Measurements from ENCODE around the gene CTTNBP2.
"Not testable (repeated sequence)": the region's sequence is repeated elsewhere in the genome, so short reads cannot be mapped to it uniquely, and the experiment has no call there.

The CTTNBP2 gene

GRCh38 chr7:117728890-117729624 lies 144.2 kb downstream of the CTTNBP2 start:
- DNase-seq, result no peak

DNA sequence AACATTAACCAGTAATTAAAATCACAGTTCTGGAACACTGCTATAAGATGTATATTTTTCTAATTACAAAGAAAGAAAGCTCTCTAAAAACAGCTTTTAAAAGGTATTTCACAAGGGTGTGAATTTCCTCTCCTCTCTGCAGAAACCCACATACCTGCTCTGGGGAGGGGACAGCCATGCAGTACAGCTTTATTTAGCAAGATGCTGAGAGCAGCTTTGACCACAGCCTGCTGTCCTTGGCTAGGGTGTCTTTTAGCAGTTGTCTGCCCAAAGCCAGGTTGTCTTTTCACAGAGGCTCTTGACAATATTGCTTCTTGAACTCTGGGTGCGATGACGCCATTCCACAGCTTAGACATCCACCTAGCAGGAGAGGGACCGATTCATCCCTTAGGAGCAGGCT lies 148.3 kb downstream of the CTTNBP2 start:
- DNase-seq, result no peak

DNA sequence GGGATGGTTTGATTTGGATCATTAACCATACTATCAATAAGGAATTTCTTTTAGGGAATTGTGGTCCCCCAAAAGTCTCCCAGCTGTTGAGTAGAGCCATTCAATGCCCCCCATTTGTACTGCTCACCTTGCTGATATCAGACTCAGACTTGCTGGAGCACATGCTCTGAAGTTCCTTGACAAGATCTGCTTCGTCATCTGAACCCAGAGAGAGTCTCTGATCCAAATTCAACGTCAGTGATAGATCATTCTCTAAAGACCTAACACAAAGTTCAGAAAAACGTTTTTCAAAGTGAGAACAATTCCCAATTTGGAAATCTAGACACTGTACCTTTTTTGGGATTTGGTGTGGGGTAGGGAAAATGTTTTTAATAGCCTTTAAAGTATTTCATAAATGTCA lies 153.9 kb downstream of the CTTNBP2 start:
- DNase-seq, result no peak

GRCh38 chr7:117718116-117718835 lies 155.0 kb downstream of the CTTNBP2 start:
- DNase-seq, result no peak

DNA sequence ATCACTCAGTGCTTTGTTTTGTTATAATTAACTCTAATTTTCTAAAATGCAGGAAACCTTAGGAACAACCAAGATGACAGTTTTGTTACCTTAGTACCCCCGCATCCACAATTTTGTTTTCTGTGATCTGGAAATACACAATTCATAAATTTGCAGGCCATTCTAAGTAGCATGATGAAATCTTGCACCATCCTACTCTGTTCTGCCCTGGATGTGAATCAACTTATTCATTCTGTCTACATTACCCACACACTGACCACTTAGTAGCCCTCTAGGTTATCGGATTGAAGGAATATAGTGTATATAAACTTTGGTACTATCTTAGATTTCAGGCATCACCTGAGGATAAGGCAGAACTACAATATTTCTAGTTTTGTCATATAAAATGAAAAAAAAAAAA lies 155.9 kb downstream of the CTTNBP2 start:
- DNase-seq, result no peak

- DNase-seq, result no peak
Observed at GRCh38 chr7:117716707-117717299, 156.4 kb downstream of the CTTNBP2 start.

DNA sequence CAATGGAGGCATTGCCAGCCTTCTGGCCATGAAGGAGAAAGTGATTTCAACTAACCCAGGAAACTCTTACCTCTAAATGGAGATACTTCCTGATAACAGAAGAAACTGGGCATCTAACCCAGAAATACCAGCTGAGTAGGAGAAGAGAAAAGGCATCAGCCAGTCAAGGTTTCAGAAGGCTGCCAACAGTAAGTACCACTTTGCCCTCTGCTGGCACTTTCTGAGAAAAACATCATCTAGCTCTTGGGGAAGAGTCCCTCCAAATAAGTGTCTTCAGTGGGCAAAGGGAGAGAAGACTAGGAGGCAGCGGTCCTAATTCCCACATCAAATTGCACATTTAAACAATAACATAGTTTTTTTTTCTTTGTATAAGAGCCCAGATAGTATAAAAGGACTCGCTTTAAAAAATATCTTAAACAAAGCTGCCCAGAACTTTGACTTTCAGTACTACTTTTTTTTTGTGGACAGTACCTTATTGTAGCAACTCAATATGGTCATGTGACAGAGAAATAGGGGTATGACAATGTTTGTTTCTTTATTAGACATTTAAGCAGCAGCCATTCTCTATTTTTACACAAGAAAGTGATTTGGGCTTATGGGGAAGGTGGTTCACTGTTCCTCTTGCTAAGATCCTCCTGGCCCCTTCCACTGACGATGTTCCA lies 157.3 kb downstream of the CTTNBP2 start:
- no peak for DNase-seq

GRCh38 chr7:117711556-117711955 lies 161.7 kb downstream of the CTTNBP2 start:
- DNase-seq, result no peak

- not testable (repeated sequence) for DNase-seq
Observed at GRCh38 chr7:117708173-117708572, 165.1 kb downstream of the CTTNBP2 start.

GRCh38 chr7:117707080-117707479 lies 166.2 kb downstream of the CTTNBP2 start:
- DNase-seq, result no peak

DNA sequence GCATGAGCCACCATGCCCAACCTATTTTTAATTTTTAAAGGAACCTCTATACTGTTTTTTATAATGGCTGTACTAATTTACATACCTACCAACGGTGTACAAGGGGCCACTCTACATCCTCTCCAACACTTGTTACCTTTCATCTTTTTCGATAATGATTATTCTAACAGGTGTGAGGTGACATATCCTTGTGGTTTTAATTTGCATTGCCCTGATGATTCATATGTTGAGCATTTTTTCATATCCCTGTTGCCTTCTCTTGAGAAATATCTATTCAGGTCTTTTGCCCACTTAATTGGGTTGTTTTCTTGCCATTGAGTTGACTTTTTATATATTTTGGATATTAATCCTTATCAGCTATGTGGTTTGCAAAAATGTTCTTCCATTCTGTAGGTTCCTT lies 167.0 kb downstream of the CTTNBP2 start:
- DNase-seq, result no peak

DNA sequence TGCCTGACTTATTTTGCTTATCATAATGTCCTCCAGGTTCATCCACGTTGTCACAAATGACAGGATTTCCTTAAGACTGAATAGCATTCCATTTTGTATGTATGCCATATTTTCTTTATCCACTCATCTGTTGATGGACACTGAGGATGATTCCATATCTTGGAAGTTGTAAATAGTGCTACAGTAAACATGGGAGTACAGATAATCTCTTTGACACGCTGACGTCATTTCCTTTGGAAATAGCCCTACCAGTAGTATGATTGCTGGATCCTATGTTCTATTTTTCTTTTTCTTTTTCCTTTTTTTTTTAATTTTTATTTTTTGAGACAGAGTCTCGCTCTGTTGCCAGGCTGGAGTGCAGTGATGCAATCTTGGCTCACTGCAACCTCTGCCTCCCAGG lies 167.6 kb downstream of the CTTNBP2 start:
- no peak for DNase-seq

GRCh38 chr7:117704063-117704462 lies 169.2 kb downstream of the CTTNBP2 start:
- no peak for DNase-seq

- no peak for DNase-seq
Observed at GRCh38 chr7:117698018-117698417, 175.2 kb downstream of the CTTNBP2 start.

- no peak for DNase-seq
Observed at GRCh38 chr7:117692338-117692737, 180.9 kb downstream of the CTTNBP2 start.

DNA sequence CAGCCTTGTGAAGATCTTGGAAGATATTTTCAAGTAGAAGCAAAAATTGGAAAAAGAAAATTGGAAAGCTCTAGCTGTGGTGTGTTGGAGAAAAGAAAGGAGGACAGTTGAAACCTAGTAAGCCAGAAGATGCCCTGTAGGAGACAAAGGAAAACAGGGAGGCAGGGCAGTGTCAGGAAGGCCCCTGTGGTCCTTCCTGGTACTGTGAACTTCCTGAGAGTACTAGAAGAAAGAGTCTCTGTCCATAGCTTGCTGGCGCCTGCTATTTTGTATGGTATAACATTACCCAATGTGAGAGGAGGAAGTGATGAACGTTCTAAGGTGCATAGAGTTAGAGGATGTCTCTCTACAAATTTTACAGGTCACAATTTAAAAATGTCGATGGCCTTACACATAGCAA lies 183.1 kb downstream of the CTTNBP2 start:
- DNase-seq, result no peak

DNA sequence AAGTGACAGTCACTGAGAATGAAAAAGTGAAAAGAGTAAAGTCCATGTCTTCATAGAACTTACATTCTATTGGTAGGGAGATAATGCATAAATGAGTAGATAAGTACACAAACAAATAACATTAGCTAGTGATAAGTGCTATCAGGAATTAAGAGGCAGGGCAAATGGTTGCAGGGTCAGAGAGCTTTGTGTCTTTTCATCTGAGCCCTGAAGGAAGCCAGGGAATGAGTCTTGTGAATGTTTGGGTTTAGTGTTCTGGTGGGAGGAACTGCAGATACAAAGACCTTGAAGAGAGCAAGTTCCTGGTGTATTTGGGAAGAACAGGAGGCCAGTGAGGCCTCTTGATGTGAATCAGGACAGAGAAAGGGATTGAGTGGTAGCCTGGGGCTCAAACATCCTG lies 183.8 kb downstream of the CTTNBP2 start:
- no peak for DNase-seq

DNA sequence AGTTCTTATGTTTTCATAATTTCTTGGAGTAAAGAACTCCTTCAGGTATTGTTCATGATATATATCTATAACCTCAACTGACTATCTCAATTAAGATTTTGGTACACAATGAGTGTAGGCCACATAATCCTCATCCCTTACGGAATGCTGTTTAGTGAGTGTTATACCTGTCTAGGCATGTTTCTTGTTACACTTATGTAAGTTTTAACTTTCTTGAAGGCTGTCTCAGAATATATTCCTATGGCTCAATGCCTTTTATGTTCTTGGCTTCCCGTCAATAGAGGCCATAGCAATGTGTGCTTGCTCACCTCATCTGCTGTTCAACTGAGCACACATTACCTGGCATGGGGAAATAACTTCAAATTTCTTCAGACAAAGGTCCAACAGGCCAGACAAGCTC lies 185.1 kb downstream of the CTTNBP2 start:
- no peak for DNase-seq

- DNase-seq, result no peak
Observed at GRCh38 chr7:117686311-117686935, 186.8 kb downstream of the CTTNBP2 start.

DNA sequence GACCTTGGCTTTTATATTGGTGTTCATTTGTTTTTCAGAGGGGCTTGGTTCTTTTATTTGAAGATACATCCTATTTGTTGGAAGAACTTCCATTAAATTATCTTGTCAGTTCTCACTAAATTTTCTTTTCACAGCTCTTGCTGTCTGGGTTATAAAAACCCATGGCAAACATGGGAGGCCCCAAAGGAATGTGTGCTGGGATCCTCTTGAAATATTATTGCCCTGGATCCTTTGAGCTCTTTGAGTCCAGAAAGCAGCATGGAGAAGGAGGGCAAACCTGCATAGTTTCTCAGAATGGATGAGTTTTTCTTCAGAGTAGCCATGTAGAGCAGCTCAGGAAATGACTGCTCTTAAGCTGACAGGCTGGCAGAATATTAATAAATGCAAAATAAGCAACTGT lies 187.4 kb downstream of the CTTNBP2 start:
- no peak for DNase-seq

- no peak for DNase-seq
Observed at GRCh38 chr7:117683430-117684175, 189.6 kb downstream of the CTTNBP2 start.

DNA sequence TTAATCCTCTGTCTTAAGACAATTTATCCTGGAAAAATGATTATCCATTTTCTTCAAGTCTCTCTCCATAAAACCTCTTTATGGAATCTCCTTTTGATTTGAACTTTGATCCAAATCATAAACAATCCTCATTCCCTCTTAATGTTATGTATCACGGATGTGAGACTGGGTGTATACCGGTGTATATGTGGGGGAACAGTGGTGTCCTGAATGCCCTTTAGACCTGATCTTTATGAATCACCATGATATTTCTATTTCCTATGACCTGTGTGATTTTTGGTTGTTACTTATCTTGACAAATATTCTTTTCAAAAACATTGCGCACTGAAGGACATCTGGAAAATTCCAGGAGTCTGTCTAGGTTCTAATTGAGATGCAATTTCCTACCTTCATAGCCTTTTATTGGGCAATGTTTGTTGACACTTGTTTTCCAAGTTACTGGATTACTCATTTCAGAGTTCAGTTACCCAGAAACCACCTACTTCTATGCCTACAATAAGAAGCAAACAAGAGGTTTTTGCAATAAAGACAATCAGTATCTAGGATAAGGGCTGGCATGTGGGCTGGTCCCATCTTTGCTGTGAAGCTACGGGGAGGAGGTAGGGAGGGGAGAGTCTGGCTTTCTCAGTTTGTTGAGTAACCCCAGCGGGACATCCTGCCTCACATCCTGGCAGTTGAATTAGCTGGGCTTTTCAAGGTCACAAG lies 190.4 kb downstream of the CTTNBP2 start:
- no peak for DNase-seq
